Uterus (tissue), 4 donors: ENCODE results near the gene SDHAF1. TPM values are rescaled to one million over a fixed set of nuclear protein-coding genes. Genes with fewer than 3 reads are reported as not detected.

Source experiments
- DNase-seq, 2 donors: peaks; one replicate each; pipeline ENCODE4 v3.0.0-alpha.2; 2019 to 2020
- H3K27ac ChIP-seq, 2 donors: fragments of 200-600 bp; sonication (generic); 1 replicate in 1 of 2; 2 replicates in 1 of 2; pipeline ENCODE4 v1.5.1; 2016 to 2018
- H3K27me3 ChIP-seq, 2 donors: fragments of 200-600 bp; sonication (generic); one replicate each; pipeline ENCODE4 v1.5.1; 2018 to 2019; ENCODE audit warnings: control low read depth in 1 of 2
- H3K36me3 ChIP-seq, 2 donors: fragments of 200-600 bp; sonication (generic); one replicate each; pipeline ENCODE4 v1.5.1; 2019; ENCODE audit warnings: control low read depth in 1 of 2
- H3K4me1 ChIP-seq, 2 donors: fragments of 200-600 bp; sonication (generic); one replicate each; pipeline ENCODE4 v1.5.1; 2018 to 2019; ENCODE audit warnings: control low read depth in 1 of 2
- H3K4me3 ChIP-seq, 2 donors: fragments of 200-600 bp; sonication (generic); 1 replicate in 1 of 2; 2 replicates in 1 of 2; pipeline ENCODE4 v1.5.1; 2018 to 2019; ENCODE audit warnings: mild to moderate bottlenecking in 1 of 2
- H3K9me3 ChIP-seq, 2 donors: fragments of 200-600 bp; sonication (generic); one replicate each; pipeline ENCODE4 v1.5.1; 2019; ENCODE audit warnings: control low read depth in 1 of 2
- POLR2A ChIP-seq, 2 donors: fragments of 450-650 bp; IDR thresholded peaks; one replicate each; pipeline ENCODE4 v1.6.1; 2016; ENCODE audit warnings: antibody characterized with exemption in 2 of 2, mild to moderate bottlenecking in 1 of 2, moderate library complexity in 1 of 2
- intact Hi-C: fragments of 100-400 bp; cut with DNase I; formaldehyde crosslinking; loops from one replicate; pipeline ENCODE4 v1.15.1; 2023; ENCODE audit warnings: low total_unique reads
- total RNA-seq, 4 donors: library from RNA; depleted of rRNA in 3 of 4; stranded (reverse); fragments of >200 nt in 3 of 4; gene quantifications; one replicate each; pipeline versions ENCODE4 v1.1.0 to v1.2.4, GENCODE V29; 2014 to 2023
- TF ChIP-seq, protein P1 (sequence below), 4 experiments: fragments of 200-600 bp in 2 of 4; fragments of 450-650 bp in 2 of 4; sonication (generic) in 2 of 4; IDR thresholded peaks; one replicate each; pipeline ENCODE4 v1.5.1; 2016 to 2019; ENCODE audit warnings: antibody characterized with exemption in 4 of 4, mild to moderate bottlenecking in 2 of 4, moderate library complexity in 1 of 4
- donor health status: DM: yes; HTN: yes; CAD: no.

SDHAF1 gene
- total RNA-seq, 4 donors from 2014 or later: 23.8 to 80.0 (median 43.1) TPM

DNA sequence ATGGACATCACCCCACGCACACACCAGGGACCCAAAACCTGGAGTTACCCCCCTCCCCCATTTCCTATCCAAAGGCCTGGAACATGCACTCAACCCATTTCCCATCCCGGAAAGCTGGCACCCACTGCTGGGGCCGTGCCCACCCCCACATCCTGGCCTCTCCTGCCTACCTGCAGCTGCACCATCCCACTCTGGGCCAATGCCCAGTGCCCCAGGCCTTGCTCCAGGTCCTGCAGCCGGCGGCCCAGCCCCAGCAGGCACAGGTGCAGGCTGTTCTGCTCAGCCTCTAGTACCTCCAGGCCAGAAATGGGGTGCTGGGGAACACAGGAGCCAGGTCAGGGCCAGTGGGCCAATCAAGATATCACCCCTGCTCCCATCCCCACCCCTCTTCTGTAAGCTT, 12.0 kb downstream of the SDHAF1 start:
- Histone ChIP-seq H3K4me1 (peaks cover 0 to 5% of the 10 kb centered on the region in 2 donors), H3K4me3 (no peak overlapping the region), H3K36me3 (no peaks in the 10 kb centered on the region), H3K9me3 (no peaks in the 10 kb centered on the region), H3K27ac (no peak overlapping the region), H3K27me3 (no peaks in the 10 kb centered on the region)
- TF ChIP-seq POLR2A (IDR thresholded peaks at IDR 0.05): no peak
- DNase-seq: no peak
- intact Hi-C loops: no loop called here

DNA sequence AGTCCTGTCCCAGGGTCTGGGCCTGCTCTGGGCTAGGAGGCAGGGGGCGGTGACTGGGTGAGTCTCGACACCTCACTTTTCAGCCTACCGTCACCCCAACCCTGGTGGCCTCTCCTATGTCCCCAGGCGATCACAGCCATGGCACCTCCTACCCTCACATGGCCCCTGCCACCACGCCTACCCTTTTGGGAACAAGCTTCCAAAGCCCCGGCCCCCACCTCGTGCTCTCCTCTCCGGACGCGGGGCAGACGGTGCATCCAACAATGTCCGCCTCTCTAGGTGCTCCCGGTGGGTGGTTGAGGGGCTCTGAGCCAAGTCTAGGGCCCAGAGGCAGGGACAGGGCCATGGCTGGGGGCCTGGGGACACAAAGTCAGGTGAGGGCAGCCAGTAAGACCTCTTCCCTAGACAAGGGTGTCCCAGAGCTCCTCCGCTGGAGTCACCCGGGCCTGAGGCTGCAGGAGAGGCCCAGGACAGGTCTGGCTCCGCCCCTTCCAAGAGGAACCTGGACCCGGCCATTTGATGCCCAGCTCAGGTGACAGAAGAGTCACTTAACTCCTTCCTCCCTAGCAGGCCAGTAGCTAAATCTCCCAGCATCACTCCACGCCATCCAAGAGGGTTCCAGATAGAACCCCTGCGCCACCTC, 13.5 kb downstream of the SDHAF1 start, which contains the start of gene SYNE4:
TSS of gene SYNE4 (minus strand) at position 478 of the 643 bp plus-strand sequence. CDS start at position 346, 132 bp downstream.
- Histone ChIP-seq H3K9me3 (no peaks in the 10 kb centered on the region), H3K27ac (peak within 1 kb of the TSS; percentile 23 to 67), H3K27me3 (no peaks in the 10 kb centered on the region), H3K4me3 (peak within 1 kb of the TSS; percentile 22 to 42), H3K36me3 (no peaks in the 10 kb centered on the region), H3K4me1 (peaks cover 0 to 5% of the 10 kb centered on the region in 2 donors)
- intact Hi-C loops: no loop called here
- TF ChIP-seq POLR2A (IDR thresholded peaks at IDR 0.05): no peak
- TF ChIP-seq, protein P1, sequence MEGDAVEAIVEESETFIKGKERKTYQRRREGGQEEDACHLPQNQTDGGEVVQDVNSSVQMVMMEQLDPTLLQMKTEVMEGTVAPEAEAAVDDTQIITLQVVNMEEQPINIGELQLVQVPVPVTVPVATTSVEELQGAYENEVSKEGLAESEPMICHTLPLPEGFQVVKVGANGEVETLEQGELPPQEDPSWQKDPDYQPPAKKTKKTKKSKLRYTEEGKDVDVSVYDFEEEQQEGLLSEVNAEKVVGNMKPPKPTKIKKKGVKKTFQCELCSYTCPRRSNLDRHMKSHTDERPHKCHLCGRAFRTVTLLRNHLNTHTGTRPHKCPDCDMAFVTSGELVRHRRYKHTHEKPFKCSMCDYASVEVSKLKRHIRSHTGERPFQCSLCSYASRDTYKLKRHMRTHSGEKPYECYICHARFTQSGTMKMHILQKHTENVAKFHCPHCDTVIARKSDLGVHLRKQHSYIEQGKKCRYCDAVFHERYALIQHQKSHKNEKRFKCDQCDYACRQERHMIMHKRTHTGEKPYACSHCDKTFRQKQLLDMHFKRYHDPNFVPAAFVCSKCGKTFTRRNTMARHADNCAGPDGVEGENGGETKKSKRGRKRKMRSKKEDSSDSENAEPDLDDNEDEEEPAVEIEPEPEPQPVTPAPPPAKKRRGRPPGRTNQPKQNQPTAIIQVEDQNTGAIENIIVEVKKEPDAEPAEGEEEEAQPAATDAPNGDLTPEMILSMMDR (IDR thresholded peaks at IDR 0.05): no peak
- DNase-seq: no peak

DNA sequence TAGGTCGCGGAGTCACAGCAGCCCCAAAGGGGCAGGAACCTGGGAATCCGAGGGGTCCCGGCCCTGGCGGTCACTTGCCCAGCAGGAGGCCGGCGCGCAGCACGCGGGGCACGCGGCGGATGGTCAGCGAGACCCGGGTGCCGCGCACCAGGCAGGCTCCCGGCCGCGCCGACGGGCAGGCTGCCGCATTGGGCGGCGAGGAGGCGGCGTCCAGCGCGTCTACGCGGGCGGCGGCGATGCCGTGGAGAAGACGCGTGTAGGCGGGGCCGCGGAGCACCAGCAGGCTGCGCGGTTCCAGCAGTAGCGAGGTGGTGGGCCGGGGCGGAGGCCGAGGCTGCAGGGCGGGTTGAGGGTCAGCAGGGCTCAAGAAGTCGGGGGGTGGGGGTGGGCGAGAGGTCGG, 14.2 kb downstream of the SDHAF1 start:
- Histone ChIP-seq H3K27me3 (no peaks in the 10 kb centered on the region), H3K9me3 (no peaks in the 10 kb centered on the region), H3K36me3 (no peaks in the 10 kb centered on the region), H3K4me1 (peaks cover 0 to 5% of the 10 kb centered on the region in 2 donors), H3K27ac (peak overlapping the region; percentile 23 to 67), H3K4me3 (peak overlapping the region; percentile 22 to 42)
- intact Hi-C loops: no loop called here
- TF ChIP-seq, protein P1 (IDR thresholded peaks at IDR 0.05): no peak
- TF ChIP-seq POLR2A (IDR thresholded peaks at IDR 0.05): peak in 1 of 2 donors; percentile 42
- peak; percentile 60 to 69 for DNase-seq

DNA sequence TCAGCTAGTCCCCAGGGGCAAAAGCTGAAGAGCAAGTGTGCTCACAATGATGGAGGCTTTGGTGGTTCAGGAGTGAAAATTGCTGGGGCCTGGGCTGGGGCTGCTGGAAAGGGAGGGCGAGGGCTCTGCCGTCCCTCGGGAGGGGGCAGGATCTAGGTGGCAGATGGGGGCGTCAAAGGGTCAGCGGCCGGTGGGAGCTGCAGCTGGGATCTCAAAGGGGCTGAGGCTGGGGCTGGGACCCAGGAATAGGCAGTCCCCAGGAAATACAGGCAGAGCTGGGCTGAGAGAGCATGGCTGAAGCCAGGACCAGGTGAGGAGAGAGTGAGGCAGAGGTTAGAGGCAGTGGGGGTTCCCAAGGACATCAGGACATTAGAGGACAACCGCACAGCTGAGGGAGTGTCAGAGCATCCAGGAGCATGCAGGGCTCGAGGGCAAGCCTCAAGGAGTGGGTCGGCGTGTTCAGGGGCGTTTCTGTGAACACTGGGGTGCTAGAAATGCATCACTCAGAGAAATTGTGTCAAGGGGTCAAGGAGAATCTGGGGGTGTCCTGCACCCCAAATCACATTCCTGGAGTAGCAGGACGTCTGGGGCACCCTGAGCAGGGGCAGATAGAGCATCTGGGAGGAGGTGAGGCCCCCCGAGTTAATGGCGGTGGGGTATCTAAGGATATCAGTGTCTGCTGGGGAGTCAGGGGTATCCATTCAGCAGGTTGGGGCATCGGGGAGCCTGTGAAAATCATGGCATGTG, 14.8 kb downstream of the SDHAF1 start:
- H3K4me3 ChIP-seq: peak overlapping the region; percentile 22 to 42
- TF ChIP-seq POLR2A (IDR thresholded peaks at IDR 0.05): no peak
- TF ChIP-seq, protein P1 (IDR thresholded peaks at IDR 0.05): no peak
- H3K27me3 ChIP-seq: no peaks in the 10 kb centered on the region
- no peaks in the 10 kb centered on the region for H3K9me3 ChIP-seq
- H3K27ac ChIP-seq: peak overlapping the region; percentile 23 to 67
- peaks cover 0 to 9% of the 10 kb centered on the region in 2 donors for H3K4me1 ChIP-seq
- no peaks in the 10 kb centered on the region for H3K36me3 ChIP-seq
- intact Hi-C loops: no loop called here
- no peak for DNase-seq

DNA sequence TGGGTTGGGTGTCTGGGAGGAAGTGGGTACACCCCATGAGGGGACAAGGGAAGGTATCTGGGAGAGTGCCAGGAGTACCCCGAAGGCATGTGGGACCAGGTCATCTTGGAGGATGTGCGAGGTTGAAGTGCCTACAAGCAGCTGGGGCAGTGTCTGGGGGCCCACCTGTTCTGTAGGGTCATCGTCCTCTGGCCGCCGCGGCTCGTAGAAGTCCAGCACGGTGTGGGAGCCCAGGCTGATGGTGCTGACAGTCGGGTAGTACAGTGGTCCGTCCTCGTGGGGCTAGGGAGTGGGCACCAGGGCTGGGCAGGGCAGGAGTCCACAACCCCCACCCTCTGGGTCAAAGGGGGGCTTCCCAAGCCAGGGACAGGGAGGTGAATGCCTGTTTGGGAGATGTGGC, 15.4 kb downstream of the SDHAF1 start:
- Histone ChIP-seq H3K4me3 (no peak overlapping the region), H3K27ac (no peak overlapping the region), H3K9me3 (no peaks in the 10 kb centered on the region), H3K36me3 (no peaks in the 10 kb centered on the region), H3K27me3 (no peaks in the 10 kb centered on the region), H3K4me1 (peaks cover 0 to 11% of the 10 kb centered on the region in 2 donors)
- DNase-seq: no peak
- no peak for TF ChIP-seq POLR2A (IDR thresholded peaks at IDR 0.05)
- TF ChIP-seq, protein P1 (IDR thresholded peaks at IDR 0.05): no peak
- intact Hi-C loops: no loop called here
